GM23248 (cell line): ENCODE measurements around the gene PLPP3.

Source experiments
- EZH2 ChIP-seq: fragments of 200-600 bp; sonication (generic); IDR thresholded peaks from 2 replicates; pipeline ENCODE4 v1.6.1; 2018; ENCODE audit warnings: antibody characterized with exemption, mild to moderate bottlenecking; ENCODE audit not compliant: insufficient read depth, poor library complexity, severe bottlenecking
- EZH2phosphoT487 ChIP-seq: fragments of 200-600 bp; sonication (generic); IDR thresholded peaks from 2 replicates; pipeline ENCODE4 v1.6.1; 2018; ENCODE audit warnings: antibody characterized with exemption, moderate library complexity, mild to moderate bottlenecking, low read depth; ENCODE audit not compliant: insufficient read depth

DNA sequence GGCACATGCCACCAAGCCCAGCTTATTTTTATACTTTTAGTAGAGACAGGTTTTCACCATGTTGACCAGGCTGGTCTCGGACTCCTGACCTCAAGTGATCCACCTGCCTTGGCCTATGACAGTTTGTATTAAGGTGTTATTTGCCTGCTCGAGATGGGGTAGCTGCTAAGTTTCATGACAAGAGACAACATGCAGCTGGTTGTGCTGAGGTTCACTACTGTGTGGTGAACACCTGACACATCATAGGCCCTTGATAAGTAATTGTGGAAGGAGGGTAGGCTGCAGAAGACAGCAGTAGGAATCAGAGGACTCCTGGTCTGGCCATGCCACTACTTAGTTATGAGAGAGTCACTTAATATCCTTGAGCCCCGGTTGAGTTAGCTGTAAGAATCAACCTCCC is 46.2 kb downstream of the PLPP3 start:
- TF ChIP-seq EZH2phosphoT487 (no peak), EZH2 (no peak)
